ENCODE results near the gene TMC1.

DNA sequence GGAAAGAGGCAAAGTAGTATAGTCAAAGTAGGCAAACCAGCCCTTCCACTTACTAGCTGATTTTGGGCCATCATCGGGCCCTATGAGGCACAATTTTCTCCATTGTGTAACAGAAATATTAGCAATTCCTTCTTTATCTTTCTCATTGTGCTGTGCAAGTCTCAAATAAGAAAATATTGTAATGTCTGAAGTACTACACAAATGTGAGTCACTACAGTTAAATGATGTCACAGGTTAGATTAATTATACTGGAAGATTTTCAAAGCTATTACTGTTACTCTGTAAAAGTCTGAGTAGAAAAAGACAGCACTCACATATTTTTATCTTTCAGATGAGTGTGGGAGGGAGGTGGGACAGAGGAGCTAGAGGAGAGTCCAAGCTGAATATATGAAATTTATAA, 12.4 kb upstream of the TMC1 start:
- TF ChIP-seq POLR2AphosphoS5 (IDR thresholded peaks at IDR 0.05), result no peak
- TF ChIP-seq EP300 (IDR thresholded peaks at IDR 0.05), result no peak
- TF ChIP-seq, protein P1, sequence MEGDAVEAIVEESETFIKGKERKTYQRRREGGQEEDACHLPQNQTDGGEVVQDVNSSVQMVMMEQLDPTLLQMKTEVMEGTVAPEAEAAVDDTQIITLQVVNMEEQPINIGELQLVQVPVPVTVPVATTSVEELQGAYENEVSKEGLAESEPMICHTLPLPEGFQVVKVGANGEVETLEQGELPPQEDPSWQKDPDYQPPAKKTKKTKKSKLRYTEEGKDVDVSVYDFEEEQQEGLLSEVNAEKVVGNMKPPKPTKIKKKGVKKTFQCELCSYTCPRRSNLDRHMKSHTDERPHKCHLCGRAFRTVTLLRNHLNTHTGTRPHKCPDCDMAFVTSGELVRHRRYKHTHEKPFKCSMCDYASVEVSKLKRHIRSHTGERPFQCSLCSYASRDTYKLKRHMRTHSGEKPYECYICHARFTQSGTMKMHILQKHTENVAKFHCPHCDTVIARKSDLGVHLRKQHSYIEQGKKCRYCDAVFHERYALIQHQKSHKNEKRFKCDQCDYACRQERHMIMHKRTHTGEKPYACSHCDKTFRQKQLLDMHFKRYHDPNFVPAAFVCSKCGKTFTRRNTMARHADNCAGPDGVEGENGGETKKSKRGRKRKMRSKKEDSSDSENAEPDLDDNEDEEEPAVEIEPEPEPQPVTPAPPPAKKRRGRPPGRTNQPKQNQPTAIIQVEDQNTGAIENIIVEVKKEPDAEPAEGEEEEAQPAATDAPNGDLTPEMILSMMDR (IDR thresholded peaks at IDR 0.05), result no peak
- TF ChIP-seq POLR2A (IDR thresholded peaks at IDR 0.05), result no peak

Measured in suprapubic skin (tissue), 4 donors.